ENCODE results near the gene DNAJC3. TPM values are rescaled to one million over a fixed set of nuclear protein-coding genes. Genes with fewer than 3 reads are reported as not detected.
"Not testable (repeated sequence)": the region's sequence is repeated elsewhere in the genome, so short reads cannot be mapped to it uniquely, and the experiment has no call there.

DNAJC3 gene
- total and polyA plus RNA-seq, 9 donors, result 13.9 to 26.3 (median 18.1) TPM

GRCh38 chr13:95690986-95691385 is 14.0 kb downstream of the DNAJC3 start:
- H3K27me3 ChIP-seq (ENCODE audit: control insufficient read depth, insufficient read depth, low read length); H3K36me3 ChIP-seq (ENCODE audit: control insufficient read depth, insufficient read depth, low read length); DNase-seq; H3K4me1 ChIP-seq (ENCODE audit: control insufficient read depth, insufficient read depth, low read length); H3K4me3 ChIP-seq (ENCODE audit: low read length); H3K27ac ChIP-seq (ENCODE audit: low read length): not testable (repeated sequence)
- peaks cover 18% of the 10 kb centered on the region for H3K9me3 ChIP-seq (replicated peaks; ENCODE audit: control insufficient read depth, low read depth, low read length)
- WGBS (ENCODE audit: insufficient coverage), result 100% methylated on average over 9 of the region's 28 CpGs

- Histone ChIP-seq H3K36me3 (ENCODE audit: control insufficient read depth, insufficient read depth, low read length) (no peaks in the 10 kb centered on the region), H3K4me1 (ENCODE audit: control insufficient read depth, insufficient read depth, low read length) (no peaks in the 10 kb centered on the region), H3K4me3 (ENCODE audit: low read length) (no peak overlapping the region), H3K9me3 (replicated peaks; ENCODE audit: control insufficient read depth, low read depth, low read length) (no peaks in the 10 kb centered on the region), H3K27me3 (ENCODE audit: control insufficient read depth, insufficient read depth, low read length) (no peaks in the 10 kb centered on the region), H3K27ac (ENCODE audit: low read length) (no peak overlapping the region)
- no peak for DNase-seq
- WGBS (ENCODE audit: insufficient coverage), result 100% methylated on average over 3 of the region's 6 CpGs
Observed at GRCh38 chr13:95697052-95697680, 20.2 kb downstream of the DNAJC3 start.

- Histone ChIP-seq H3K27ac (ENCODE audit: low read length) (no peak overlapping the region), H3K27me3 (ENCODE audit: control insufficient read depth, insufficient read depth, low read length) (no peaks in the 10 kb centered on the region), H3K4me3 (ENCODE audit: low read length) (no peak overlapping the region), H3K4me1 (ENCODE audit: control insufficient read depth, insufficient read depth, low read length) (no peaks in the 10 kb centered on the region), H3K36me3 (ENCODE audit: control insufficient read depth, insufficient read depth, low read length) (no peaks in the 10 kb centered on the region), H3K9me3 (replicated peaks; ENCODE audit: control insufficient read depth, low read depth, low read length) (no peaks in the 10 kb centered on the region)
- 78% methylated on average over 2 of the region's 5 CpGs for WGBS (ENCODE audit: insufficient coverage)
- no peak for DNase-seq
Observed at GRCh38 chr13:95698047-95698749, 21.3 kb downstream of the DNAJC3 start.

GRCh38 chr13:95703576-95703975 is 26.6 kb downstream of the DNAJC3 start:
- Histone ChIP-seq H3K27ac (ENCODE audit: low read length) (no peak overlapping the region), H3K27me3 (ENCODE audit: control insufficient read depth, insufficient read depth, low read length) (no peaks in the 10 kb centered on the region), H3K4me3 (ENCODE audit: low read length) (no peak overlapping the region), H3K9me3 (replicated peaks; ENCODE audit: control insufficient read depth, low read depth, low read length) (no peaks in the 10 kb centered on the region), H3K36me3 (ENCODE audit: control insufficient read depth, insufficient read depth, low read length) (no peaks in the 10 kb centered on the region), H3K4me1 (ENCODE audit: control insufficient read depth, insufficient read depth, low read length) (no peaks in the 10 kb centered on the region)
- DNase-seq, result no peak
- no CpG with 5 or more reads among the region's 2 CpGs for WGBS (ENCODE audit: insufficient coverage)

GRCh38 chr13:95704510-95704909 is 27.6 kb downstream of the DNAJC3 start:
- no CpG with 5 or more reads among the region's 3 CpGs for WGBS (ENCODE audit: insufficient coverage)
- no peak overlapping the region for H3K27ac ChIP-seq (ENCODE audit: low read length)
- no peaks in the 10 kb centered on the region for H3K36me3 ChIP-seq (ENCODE audit: control insufficient read depth, insufficient read depth, low read length)
- no peak overlapping the region for H3K4me3 ChIP-seq (ENCODE audit: low read length)
- DNase-seq, result no peak
- H3K9me3 ChIP-seq (replicated peaks; ENCODE audit: control insufficient read depth, low read depth, low read length), result no peaks in the 10 kb centered on the region
- no peaks in the 10 kb centered on the region for H3K27me3 ChIP-seq (ENCODE audit: control insufficient read depth, insufficient read depth, low read length)
- H3K4me1 ChIP-seq (ENCODE audit: control insufficient read depth, insufficient read depth, low read length), result no peaks in the 10 kb centered on the region

GRCh38 chr13:95706356-95706755 is 29.4 kb downstream of the DNAJC3 start:
- Histone ChIP-seq H3K9me3 (replicated peaks; ENCODE audit: control insufficient read depth, low read depth, low read length) (peaks cover 2% of the 10 kb centered on the region), H3K4me3 (ENCODE audit: low read length) (no peak overlapping the region), H3K27ac (ENCODE audit: low read length) (no peak overlapping the region), H3K27me3 (ENCODE audit: control insufficient read depth, insufficient read depth, low read length) (no peaks in the 10 kb centered on the region), H3K4me1 (ENCODE audit: control insufficient read depth, insufficient read depth, low read length) (no peaks in the 10 kb centered on the region), H3K36me3 (ENCODE audit: control insufficient read depth, insufficient read depth, low read length) (peaks cover 3% of the 10 kb centered on the region)
- no CpG with 5 or more reads among the region's 1 CpG for WGBS (ENCODE audit: insufficient coverage)
- no peak for DNase-seq

- WGBS (ENCODE audit: insufficient coverage), result 94% methylated on average over 3 of the region's 4 CpGs
- Histone ChIP-seq H3K9me3 (replicated peaks; ENCODE audit: control insufficient read depth, low read depth, low read length) (peaks cover 2% of the 10 kb centered on the region), H3K4me1 (ENCODE audit: control insufficient read depth, insufficient read depth, low read length) (no peaks in the 10 kb centered on the region), H3K36me3 (ENCODE audit: control insufficient read depth, insufficient read depth, low read length) (peaks cover 4% of the 10 kb centered on the region), H3K27me3 (ENCODE audit: control insufficient read depth, insufficient read depth, low read length) (no peaks in the 10 kb centered on the region), H3K4me3 (ENCODE audit: low read length) (no peak overlapping the region), H3K27ac (ENCODE audit: low read length) (no peak overlapping the region)
- DNase-seq, result no peak
Observed at GRCh38 chr13:95707035-95707434, 30.1 kb downstream of the DNAJC3 start.

- Histone ChIP-seq H3K9me3 (replicated peaks; ENCODE audit: control insufficient read depth, low read depth, low read length) (peaks cover 5% of the 10 kb centered on the region), H3K27me3 (ENCODE audit: control insufficient read depth, insufficient read depth, low read length) (no peaks in the 10 kb centered on the region), H3K4me3 (ENCODE audit: low read length) (no peak overlapping the region), H3K4me1 (ENCODE audit: control insufficient read depth, insufficient read depth, low read length) (no peaks in the 10 kb centered on the region), H3K36me3 (ENCODE audit: control insufficient read depth, insufficient read depth, low read length) (peaks cover 9% of the 10 kb centered on the region), H3K27ac (ENCODE audit: low read length) (no peak overlapping the region)
- 97% methylated on average over 9 of the region's 9 CpGs for whole genome bisulfite sequencing (ENCODE audit: insufficient coverage)
- DNase-seq, result peak; percentile 8
Observed at GRCh38 chr13:95707442-95708390, 30.8 kb downstream of the DNAJC3 start.

- no peaks in the 10 kb centered on the region for H3K4me1 ChIP-seq (ENCODE audit: control insufficient read depth, insufficient read depth, low read length)
- WGBS (ENCODE audit: insufficient coverage), result 73% methylated on average over 3 of the region's 5 CpGs
Observed at GRCh38 chr13:95708391-95708774, 31.4 kb downstream of the DNAJC3 start.

More at GRCh38 chr13:95708391-95708774, 31.4 kb downstream of the DNAJC3 start:
- Histone ChIP-seq H3K36me3 (ENCODE audit: control insufficient read depth, insufficient read depth, low read length) (peaks cover 13% of the 10 kb centered on the region), H3K9me3 (replicated peaks; ENCODE audit: control insufficient read depth, low read depth, low read length) (peaks cover 12% of the 10 kb centered on the region), H3K27me3 (ENCODE audit: control insufficient read depth, insufficient read depth, low read length) (no peaks in the 10 kb centered on the region), H3K4me3 (ENCODE audit: low read length) (no peak overlapping the region), H3K27ac (ENCODE audit: low read length) (no peak overlapping the region)
- DNase-seq, result no peak
